H1 (cell line): ENCODE measurements around the gene GLTP. TPM values are rescaled to one million over a fixed set of nuclear protein-coding genes. Genes with fewer than 3 reads are reported as not detected.

Experiments
- CTCF ChIA-PET: fragments of 300-600 bp; sonication (Branson Sonifier 250); formaldehyde crosslinking; loops from one replicate; lab custom pipeline; 2021; ENCODE audit not compliant: partially characterized antibody; lab: Charles Lee
- POLR2A ChIA-PET: fragments of 300-600 bp; sonication (Branson Sonifier 250); formaldehyde crosslinking; loops from one replicate; lab custom pipeline; 2021; ENCODE audit warnings: inconsistent platforms; ENCODE audit not compliant: partially characterized antibody; lab: Charles Lee
- DNase-seq, 2 experiments: peaks; one replicate each; pipeline versions ENCODE4 v3.0.0 to v3.0.0-alpha.2; 2010 to 2022; ENCODE audit warnings: low spot score in 2 of 2, low read depth in 1 of 2, mixed read lengths in 1 of 2
- FAIRE-seq: peaks from 2 replicates; lab custom pipeline; 2011; peaks lifted over from hg19 to GRCh38; lab: Jason Lieb, UNC
- H2AFZ ChIP-seq: 2 replicates; pipeline ENCODE4 v1.8.1; 2012; ENCODE audit warnings: low read length, inconsistent platforms
- H2AK5ac ChIP-seq: 2 replicates; pipeline ENCODE4 v1.6.1; 2013; ENCODE audit warnings: low read depth, low read length
- H2BK120ac ChIP-seq: replicated peaks from 2 replicates; pipeline ENCODE3; 2013; ENCODE audit warnings: low read depth, low read length, inconsistent platforms
- H2BK12ac ChIP-seq: 2 replicates; pipeline ENCODE4 v1.6.1; 2013; ENCODE audit warnings: low read depth, low read length
- H2BK15ac ChIP-seq: 2 replicates; pipeline ENCODE4 v1.6.1; 2013; ENCODE audit warnings: low read length
- H2BK20ac ChIP-seq: 2 replicates; pipeline ENCODE4 v1.6.1; 2013; ENCODE audit warnings: low read length
- H2BK5ac ChIP-seq: 2 replicates; pipeline ENCODE4 v1.6.1; 2013; ENCODE audit warnings: low read depth, low read length
- H3K14ac ChIP-seq: 2 replicates; pipeline ENCODE4 v1.6.1; 2013; ENCODE audit warnings: inconsistent platforms; ENCODE audit not compliant: insufficient read length
- H3K18ac ChIP-seq: 2 replicates; pipeline ENCODE4 v1.6.1; 2013; ENCODE audit warnings: low read length; ENCODE audit errors: extremely low read depth
- H3K23ac ChIP-seq: 2 replicates; pipeline ENCODE4 v1.6.1; 2013; ENCODE audit warnings: inconsistent platforms; ENCODE audit not compliant: insufficient read length
- H3K23me2 ChIP-seq: 2 replicates; pipeline ENCODE4 v1.6.1; 2013; ENCODE audit warnings: low read depth, low read length
- H3K27ac ChIP-seq: 2 replicates; pipeline ENCODE4 v1.6.1; 2011; ENCODE audit warnings: low read depth, low read length, inconsistent platforms
- H3K27me3 ChIP-seq, 4 experiments: replicated peaks in 1 of 4; 1 replicate in 1 of 4; 2 replicates in 3 of 4; pipeline versions ENCODE4 v1.6.1 to v1.8.1; 2011 to 2013; ENCODE audit warnings: low read length in 3 of 4, mild to moderate bottlenecking in 3 of 4, inconsistent platforms in 2 of 4, mixed read lengths in 2 of 4, moderate library complexity in 1 of 4; ENCODE audit not compliant: control insufficient read depth in 3 of 4, insufficient read depth in 3 of 4; ENCODE audit errors: extremely low read depth in 1 of 4
- H3K36me3 ChIP-seq, 4 experiments: 2 replicates each; pipeline versions ENCODE4 v1.6.1 to v1.8.1; 2011 to 2013; ENCODE audit warnings: mild to moderate bottlenecking in 4 of 4, low read length in 3 of 4, moderate library complexity in 2 of 4, control low read depth in 1 of 4, inconsistent platforms in 1 of 4; ENCODE audit not compliant: insufficient read depth in 4 of 4, control insufficient read depth in 2 of 4
- H3K4ac ChIP-seq: replicated peaks from 2 replicates; pipeline ENCODE3; 2013; ENCODE audit warnings: low read length, low read depth, mixed read lengths, inconsistent platforms; ENCODE audit not compliant: insufficient read length
- H3K4me1 ChIP-seq, 4 experiments: replicated peaks in 1 of 4; 1 replicate in 1 of 4; 2 replicates in 3 of 4; pipeline versions ENCODE4 v1.6.1 to v1.8.1; 2011 to 2013; ENCODE audit warnings: low read length in 3 of 4, inconsistent platforms in 2 of 4, mixed read lengths in 1 of 4; ENCODE audit not compliant: insufficient read depth in 4 of 4, control insufficient read depth in 3 of 4
- H3K4me2 ChIP-seq, 2 experiments: 2 replicates each; pipeline versions ENCODE4 v1.6.1 to v1.8.1; 2011 to 2013; ENCODE audit warnings: low read depth in 2 of 2, low read length in 2 of 2, control low read depth in 1 of 2, inconsistent platforms in 1 of 2, mild to moderate bottlenecking in 1 of 2; ENCODE audit not compliant: insufficient read depth in 1 of 2
- H3K4me3 ChIP-seq, 4 experiments: fragments of 200-600, 300-600 bp in 1 of 4; sonication (generic), shearing (Covaris generic), sonication (Bioruptor Twin) in 1 of 4; 2 replicates each; pipeline versions ENCODE4 v1.5.1 to v1.8.1; 2011 to 2016; ENCODE audit warnings: low read length in 4 of 4, low read depth in 3 of 4, control low read depth in 2 of 4, inconsistent platforms in 2 of 4, mild to moderate bottlenecking in 2 of 4, mixed read lengths in 1 of 4, moderate library complexity in 1 of 4; ENCODE audit not compliant: insufficient read depth in 2 of 4; ENCODE audit errors: extremely low read depth in 1 of 4
- H3K56ac ChIP-seq: replicated peaks from 2 replicates; pipeline ENCODE3; 2013; ENCODE audit warnings: low read depth, mild to moderate bottlenecking, mixed read lengths, low read length, inconsistent platforms; ENCODE audit not compliant: insufficient read length
- H3K79me1 ChIP-seq: 2 replicates; pipeline ENCODE4 v1.6.1; 2013; ENCODE audit warnings: low read depth, low read length, control low read depth
- H3K79me2 ChIP-seq, 2 experiments: 2 replicates each; pipeline versions ENCODE4 v1.6.1 to v1.8.1; 2012 to 2013; ENCODE audit warnings: low read length in 2 of 2, mild to moderate bottlenecking in 2 of 2, inconsistent platforms in 1 of 2; ENCODE audit not compliant: insufficient read depth in 2 of 2, control insufficient read depth in 1 of 2
- H3K9ac ChIP-seq, 4 experiments: replicated peaks in 1 of 4; 1 replicate in 1 of 4; 2 replicates in 3 of 4; pipeline versions ENCODE4 v1.6.1 to v1.8.1; 2011 to 2013; ENCODE audit warnings: low read depth in 3 of 4, low read length in 3 of 4, control low read depth in 2 of 4, mild to moderate bottlenecking in 2 of 4, moderate library complexity in 2 of 4, inconsistent platforms in 1 of 4; ENCODE audit errors: extremely low read depth in 1 of 4
- H3K9me3 ChIP-seq, 2 experiments: 2 replicates each; pipeline versions ENCODE4 v1.6.1 to v1.8.1; 2012 to 2013; ENCODE audit warnings: mild to moderate bottlenecking in 2 of 2, moderate library complexity in 2 of 2, control low read depth in 1 of 2, inconsistent platforms in 1 of 2, low read depth in 1 of 2, low read length in 1 of 2, mixed read lengths in 1 of 2; ENCODE audit not compliant: insufficient read depth in 2 of 2
- H4K20me1 ChIP-seq, 2 experiments: replicated peaks in 1 of 2; 2 replicates each; pipeline versions ENCODE3 to v1.8.1; 2011 to 2013; ENCODE audit warnings: inconsistent platforms in 2 of 2, low read length in 2 of 2, mild to moderate bottlenecking in 1 of 2; ENCODE audit not compliant: insufficient read depth in 2 of 2, control insufficient read depth in 1 of 2
- H4K5ac ChIP-seq: 2 replicates; pipeline ENCODE4 v1.6.1; 2013; ENCODE audit warnings: low read length, low read depth, mixed read lengths, inconsistent platforms; ENCODE audit not compliant: insufficient read length
- H4K8ac ChIP-seq: 2 replicates; pipeline ENCODE4 v1.8.0; 2013; ENCODE audit warnings: mild to moderate bottlenecking, moderate library complexity, low read length, inconsistent platforms; ENCODE audit not compliant: insufficient read depth; ENCODE audit errors: extremely low read depth
- H4K91ac ChIP-seq: replicated peaks from 2 replicates; pipeline ENCODE3; 2013; ENCODE audit warnings: low read length, mixed read lengths, inconsistent platforms; ENCODE audit not compliant: insufficient read length
- CEBPB ChIP-seq: IDR thresholded peaks from 2 replicates; pipeline ENCODE4 v1.6.1; 2012; ENCODE audit warnings: low read depth, low read length
- RAD21 ChIP-seq, 2 experiments: IDR thresholded peaks in 1 of 2; conservative IDR thresholded peaks in 1 of 2; 2 replicates each; pipeline ENCODE4 v1.6.1; 2011; ENCODE audit warnings: low read depth in 2 of 2, low read length in 2 of 2, improper control_type of control experiment in 1 of 2, inconsistent platforms in 1 of 2, mild to moderate bottlenecking in 1 of 2, moderate library complexity in 1 of 2
- TAF7 ChIP-seq: optimal IDR thresholded peaks from 2 replicates; pipeline ENCODE3; 2011; ENCODE audit warnings: low read depth, mild to moderate bottlenecking, inconsistent platforms, low read length, moderate library complexity, borderline replicate concordance
- TCF12 ChIP-seq: IDR thresholded peaks from 2 replicates; pipeline ENCODE4 v1.6.1; 2011; ENCODE audit warnings: low read depth, mild to moderate bottlenecking, low read length
- WGBS, 2 experiments: shearing (Covaris generic) in 1 of 2; methylation state at CpG; one replicate each; pipeline versions ENCODE4 v1.1.6 to v1.1.7; 2013 to 2015; ENCODE audit warnings: low lambda C conversion rate in 2 of 2, mixed read lengths in 2 of 2, inconsistent platforms in 1 of 2, low coverage in 1 of 2, missing lambda C conversion rate in 1 of 2; ENCODE audit not compliant: insufficient replicate concordance in 2 of 2, insufficient coverage in 1 of 2, insufficient read length in 1 of 2; ENCODE audit errors: extremely low coverage in 1 of 2, missing lambda C conversion rate in 1 of 2; 5-methylcytosine and 5-hydroxymethylcytosine counted together
- polyA plus RNA-seq, 7 experiments: library from polyadenylated mRNA; depleted of rRNA in 3 of 7; stranded (reverse) in 5 of 7; unstranded in 2 of 7; fragments of >200 nt in 5 of 7; fragments of 200-250 nt in 2 of 7; gene quantifications; 1 replicate in 5 of 7; 2 replicates in 1 of 7; 4 replicates in 1 of 7; pipeline versions ENCODE4 v1.2.1 to v1.2.3, GENCODE V29; 2011 to 2013; ENCODE audit warnings: missing spikeins in 2 of 7, mixed read lengths in 2 of 7
- total RNA-seq: library from RNA; stranded (reverse); fragmentation: NEBNext Ultra II Directional; extraction: Animal tissue kit (Norgen Biotek cat#: 25700); gene quantifications from 2 replicates; pipeline ENCODE4 v1.2.1, GENCODE V29; 2021
- TF ChIP-seq, protein P1 (sequence below), 3 experiments: IDR thresholded peaks; 1 replicate in 2 of 3; 2 replicates in 1 of 3; pipeline versions ENCODE4 v1.5.1 to v1.6.1; 2011; ENCODE audit warnings: low read length in 3 of 3, mild to moderate bottlenecking in 3 of 3, inconsistent platforms in 2 of 3, low read depth in 1 of 3, moderate library complexity in 1 of 3; ENCODE audit not compliant: insufficient read depth in 1 of 3; ENCODE audit errors: control extremely low read depth in 1 of 3

The GLTP gene
- total and polyA plus RNA-seq, 2 of the 8 experiments (the other 6 are each of a cell fraction or from before 2014, with no cell fraction given): 9.8 to 26.1 TPM

DNA sequence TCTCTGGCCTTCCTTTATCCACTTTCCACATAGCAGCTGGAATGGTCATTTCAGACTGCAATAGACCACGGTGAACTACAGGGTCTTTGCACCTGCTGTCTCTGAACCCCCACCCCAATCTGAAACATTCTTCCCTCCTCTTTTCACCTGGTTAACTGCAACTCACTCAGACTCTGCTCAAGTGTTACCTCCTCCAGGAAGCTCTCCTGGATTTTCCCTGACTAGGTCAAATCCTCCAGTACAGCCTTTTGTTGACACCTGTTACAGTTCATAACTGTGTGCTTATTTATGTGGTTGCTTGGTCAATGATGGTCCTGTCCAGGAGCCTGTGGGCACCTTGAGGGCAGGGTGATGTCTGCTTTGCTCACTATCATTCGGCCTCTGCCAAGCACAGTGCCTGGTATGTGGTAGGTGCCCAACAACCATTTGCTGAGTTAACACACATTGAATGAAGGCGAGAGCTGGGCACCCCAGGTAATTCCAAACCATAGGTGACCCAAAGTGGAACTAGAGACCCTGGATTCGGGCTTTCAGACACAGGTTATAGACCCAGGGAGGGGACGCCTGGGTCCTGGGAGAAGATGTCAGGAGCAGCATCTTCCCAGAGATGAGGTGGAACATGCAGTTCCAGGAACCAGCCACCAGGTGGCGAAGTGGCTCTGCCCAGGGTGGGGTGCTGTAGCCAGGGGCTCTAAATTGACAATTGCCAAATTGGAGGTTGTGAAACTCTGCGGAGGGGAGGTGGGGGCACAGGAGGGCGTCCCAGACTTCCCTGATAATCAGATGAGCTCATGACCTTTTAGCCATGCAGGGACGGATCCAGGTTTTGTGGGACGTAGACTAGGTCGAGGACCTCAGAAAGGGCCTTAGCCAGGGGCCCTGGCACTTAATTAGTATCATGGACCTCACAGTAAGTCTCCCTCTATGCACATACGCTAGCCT lies 75.2 kb downstream of the GLTP start:
- H2AK5ac ChIP-seq: no peak overlapping the region
- H2BK12ac ChIP-seq: no peak overlapping the region
- no peak overlapping the region for H3K4ac ChIP-seq
- peaks cover 12% of the 10 kb centered on the region; the same call in 1 of the 2 replicates for H3K23me2 ChIP-seq
- peaks cover 0 to 13% of the 10 kb centered on the region in 2 experiments for H4K20me1 ChIP-seq
- no peaks in the 10 kb centered on the region for H3K79me2 ChIP-seq
- H3K27ac ChIP-seq: no peak overlapping the region
- H3K36me3 ChIP-seq: no peaks in the 10 kb centered on the region
- H3K14ac ChIP-seq: no peak overlapping the region
- no peak overlapping the region for H3K4me3 ChIP-seq
- H2AFZ ChIP-seq: no peak overlapping the region
- H3K56ac ChIP-seq: no peak overlapping the region
- POLR2A ChIA-PET: interaction anchor here (0.6 to 1.0 kb wide), 2 partner anchors 67 to 77 kb away, joined by 3 read pairs; no protein-coding TSS in a partner anchor
- H3K18ac ChIP-seq: no peak overlapping the region
- no peaks in the 10 kb centered on the region; the same call in 1 of the 2 replicates for H3K79me1 ChIP-seq
- no peak overlapping the region for H2BK20ac ChIP-seq
- FAIRE-seq (peak; percentile 63), DNase-seq (peak; percentile 21 to 91)
- no peaks in the 10 kb centered on the region for H3K9me3 ChIP-seq
- H2BK120ac ChIP-seq: no peak overlapping the region
- H2BK5ac ChIP-seq: no peak overlapping the region
- H4K5ac ChIP-seq: no peak overlapping the region
- no peaks in the 10 kb centered on the region for H3K4me1 ChIP-seq
- H3K23ac ChIP-seq: no peak overlapping the region
- H3K4me2 ChIP-seq: no peak overlapping the region
- H4K91ac ChIP-seq: no peak overlapping the region
- CTCF ChIA-PET: interaction anchor here (0.5 to 6.1 kb wide), 66 partner anchors 10 to 1361 kb away, joined by 3 to 183 read pairs (median 4); partner anchors contain the start of genes FAM222A, GLTP and TRPV4
- H2BK15ac ChIP-seq: no peak overlapping the region
- WGBS, 2 experiments: 46% methylated on average over 12 of the region's 12 CpGs; no CpG with 5 or more reads in 1 of the 2 experiments
- H4K8ac ChIP-seq: no peak overlapping the region
- H3K9ac ChIP-seq: no peak overlapping the region
- H3K27me3 ChIP-seq: no peaks in the 10 kb centered on the region
- TF ChIP-seq TAF7 (no peak), TCF12 (0 out of 2 replicates have a peak, but pooled peaks have one; percentile 20), RAD21 (IDR thresholded peaks at IDR 0.05 in 1 of 2, conservative IDR thresholded peaks at IDR 0.05 in 1 of 2; ENCODE audit: low read depth in 2 of 2, low read length in 2 of 2) (peak; percentile 89 to 92), CEBPB (peak; percentile 87)
- TF ChIP-seq, protein P1, sequence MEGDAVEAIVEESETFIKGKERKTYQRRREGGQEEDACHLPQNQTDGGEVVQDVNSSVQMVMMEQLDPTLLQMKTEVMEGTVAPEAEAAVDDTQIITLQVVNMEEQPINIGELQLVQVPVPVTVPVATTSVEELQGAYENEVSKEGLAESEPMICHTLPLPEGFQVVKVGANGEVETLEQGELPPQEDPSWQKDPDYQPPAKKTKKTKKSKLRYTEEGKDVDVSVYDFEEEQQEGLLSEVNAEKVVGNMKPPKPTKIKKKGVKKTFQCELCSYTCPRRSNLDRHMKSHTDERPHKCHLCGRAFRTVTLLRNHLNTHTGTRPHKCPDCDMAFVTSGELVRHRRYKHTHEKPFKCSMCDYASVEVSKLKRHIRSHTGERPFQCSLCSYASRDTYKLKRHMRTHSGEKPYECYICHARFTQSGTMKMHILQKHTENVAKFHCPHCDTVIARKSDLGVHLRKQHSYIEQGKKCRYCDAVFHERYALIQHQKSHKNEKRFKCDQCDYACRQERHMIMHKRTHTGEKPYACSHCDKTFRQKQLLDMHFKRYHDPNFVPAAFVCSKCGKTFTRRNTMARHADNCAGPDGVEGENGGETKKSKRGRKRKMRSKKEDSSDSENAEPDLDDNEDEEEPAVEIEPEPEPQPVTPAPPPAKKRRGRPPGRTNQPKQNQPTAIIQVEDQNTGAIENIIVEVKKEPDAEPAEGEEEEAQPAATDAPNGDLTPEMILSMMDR (IDR thresholded peaks at IDR 0.05; ENCODE audit: control extremely low read depth in 1 of 3, insufficient read depth in 1 of 3, low read depth in 1 of 3, low read length in 3 of 3): peak; percentile 89 to 98 (median 97)
